DND-41 (cell line): ENCODE results near the gene TSPAN17.
"Not testable (repeated sequence)": the region's sequence is repeated elsewhere in the genome, so short reads cannot be mapped to it uniquely, and the experiment has no call there.

ENCODE experiments used
- ATAC-seq: fragments of 200-7000 bp; cut with Tn5 transposase; 3 replicates; pipeline ENCODE4 v1.9.1; 2021; ENCODE audit warnings: low read depth; ENCODE audit not compliant: insufficient read depth
- DNase-seq: peaks from one replicate; pipeline ENCODE4 v3.0.0-alpha.2; 2020
- H2AFZ ChIP-seq: 2 replicates; pipeline ENCODE4 v1.6.0; 2012; ENCODE audit warnings: low read depth, low read length
- H3K27ac ChIP-seq: 2 replicates; pipeline ENCODE4 v1.5.1; 2012; ENCODE audit warnings: low read length, inconsistent platforms
- H3K27me3 ChIP-seq: fragments of 200-600 bp; sonication (generic); 2 replicates; pipeline ENCODE4 v1.6.0; 2012; ENCODE audit warnings: low read length, mild to moderate bottlenecking, inconsistent platforms; ENCODE audit not compliant: insufficient read depth, poor library complexity
- H3K36me3 ChIP-seq: 2 replicates; pipeline ENCODE4 v1.5.1; 2012; ENCODE audit warnings: low read length, inconsistent platforms; ENCODE audit not compliant: insufficient read depth
- H3K4me1 ChIP-seq: 2 replicates; pipeline ENCODE4 v1.5.1; 2012; ENCODE audit warnings: mild to moderate bottlenecking, low read length; ENCODE audit not compliant: insufficient read depth
- H3K4me2 ChIP-seq: 2 replicates; pipeline ENCODE4 v1.6.0; 2012; ENCODE audit warnings: mild to moderate bottlenecking, moderate library complexity, low read length, inconsistent platforms; ENCODE audit not compliant: insufficient read depth
- H3K4me3 ChIP-seq, 2 experiments: fragments of 200-600 bp in 1 of 2; shearing (Covaris generic) in 1 of 2; 2 replicates each; pipeline ENCODE4 v1.5.1; 2012 to 2016; ENCODE audit warnings: inconsistent platforms in 2 of 2, low read length in 2 of 2, mild to moderate bottlenecking in 2 of 2, low read depth in 1 of 2, moderate library complexity in 1 of 2
- H3K79me2 ChIP-seq: 2 replicates; pipeline ENCODE4 v1.6.0; 2012; ENCODE audit warnings: low read length, inconsistent platforms; ENCODE audit not compliant: insufficient read depth
- H3K9ac ChIP-seq: 2 replicates; pipeline ENCODE4 v1.6.0; 2012; ENCODE audit warnings: low read depth, mild to moderate bottlenecking, inconsistent platforms, low read length, moderate library complexity
- H3K9me3 ChIP-seq: 2 replicates; pipeline ENCODE4 v1.5.1; 2012; ENCODE audit warnings: low read length, moderate library complexity, mild to moderate bottlenecking, inconsistent platforms; ENCODE audit not compliant: insufficient read depth, severe bottlenecking
- H4K20me1 ChIP-seq: 2 replicates; pipeline ENCODE4 v1.6.0; 2012; ENCODE audit warnings: low read length; ENCODE audit not compliant: insufficient read depth
- EZH2 ChIP-seq: IDR thresholded peaks from 3 replicates; pipeline ENCODE4 v1.6.1; 2012; ENCODE audit warnings: borderline replicate concordance, low read depth, mild to moderate bottlenecking, moderate library complexity, low read length, inconsistent platforms; ENCODE audit not compliant: severe bottlenecking
- TF ChIP-seq, protein P1 (sequence below): IDR thresholded peaks from 2 replicates; pipeline ENCODE4 v1.5.1; 2012; ENCODE audit warnings: borderline replicate concordance, low read length, moderate library complexity, mild to moderate bottlenecking; ENCODE audit not compliant: poor library complexity, severe bottlenecking; ENCODE audit errors: extremely low read depth

The TSPAN17 gene, protein sequence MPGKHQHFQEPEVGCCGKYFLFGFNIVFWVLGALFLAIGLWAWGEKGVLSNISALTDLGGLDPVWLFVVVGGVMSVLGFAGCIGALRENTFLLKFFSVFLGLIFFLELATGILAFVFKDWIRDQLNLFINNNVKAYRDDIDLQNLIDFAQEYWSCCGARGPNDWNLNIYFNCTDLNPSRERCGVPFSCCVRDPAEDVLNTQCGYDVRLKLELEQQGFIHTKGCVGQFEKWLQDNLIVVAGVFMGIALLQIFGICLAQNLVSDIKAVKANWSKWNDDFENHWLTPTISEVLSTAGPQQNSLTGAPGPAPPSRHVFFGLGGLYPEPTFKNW

DNA sequence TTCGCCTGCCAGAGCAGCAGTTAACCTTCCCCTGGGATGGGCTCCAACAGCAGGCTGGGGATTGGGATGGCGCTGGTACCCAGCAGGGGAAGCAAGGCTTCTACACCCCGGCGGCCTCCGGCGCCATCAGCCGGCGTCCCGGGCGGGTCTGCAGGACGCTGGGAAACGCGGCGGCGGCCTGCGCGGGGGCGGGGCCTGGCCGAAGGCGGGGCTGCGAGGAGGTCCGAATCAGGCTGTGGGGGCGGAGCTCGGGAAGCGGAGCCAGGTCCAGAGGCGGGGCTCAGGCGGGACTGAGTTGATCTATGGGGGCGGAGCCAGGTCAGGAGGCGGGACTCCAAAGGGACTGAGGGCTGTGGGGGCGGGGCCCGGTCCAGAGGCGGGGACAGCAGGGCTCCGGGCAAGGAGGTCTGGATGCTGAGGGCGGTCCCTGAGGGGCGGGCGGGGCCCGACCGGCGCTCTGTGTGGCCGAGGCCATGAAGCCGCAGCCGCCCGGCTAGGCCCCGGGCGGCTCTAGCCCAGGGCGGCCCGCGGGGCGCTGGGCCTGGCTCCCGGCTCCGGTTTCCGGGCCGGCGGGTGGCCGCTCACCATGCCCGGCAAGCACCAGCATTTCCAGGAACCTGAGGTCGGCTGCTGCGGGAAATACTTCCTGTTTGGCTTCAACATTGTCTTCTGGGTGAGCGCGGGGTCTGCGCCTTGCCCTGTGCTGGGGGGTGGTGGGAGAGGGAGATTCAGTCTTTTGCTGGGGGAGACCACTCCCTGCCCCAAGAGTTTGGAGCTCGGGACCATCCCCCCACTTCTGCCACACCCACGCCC lies at the start of gene TSPAN17:
TSPAN17 (plus strand) TSS at position 455 of the 813 bp plus-strand sequence; CDS start at position 587, 132 bp downstream.
- Histone ChIP-seq H3K4me1 (peaks cover 40% of the 10 kb centered on the region), H3K36me3 (peaks cover 2% of the 10 kb centered on the region; the same call in 1 of the 2 replicates), H3K9me3 (no peaks in the 10 kb centered on the region), H4K20me1 (peaks cover 25% of the 10 kb centered on the region; the same call in 1 of the 2 replicates), H3K27ac (peak within 1 kb of the TSS; percentile 90), H3K9ac (peak within 1 kb of the TSS; percentile 93), H3K79me2 (peaks cover 27% of the 10 kb centered on the region), H3K4me2 (peak within 1 kb of the TSS; percentile 99), H2AFZ (peak within 1 kb of the TSS; percentile 98), H3K27me3 (no peaks in the 10 kb centered on the region), H3K4me3 (peak within 1 kb of the TSS; percentile 83 to 90)
- DNase-seq = peak; percentile 99
- peak; percentile 91 for ATAC-seq
- no peak for TF ChIP-seq EZH2
- TF ChIP-seq, protein P1, sequence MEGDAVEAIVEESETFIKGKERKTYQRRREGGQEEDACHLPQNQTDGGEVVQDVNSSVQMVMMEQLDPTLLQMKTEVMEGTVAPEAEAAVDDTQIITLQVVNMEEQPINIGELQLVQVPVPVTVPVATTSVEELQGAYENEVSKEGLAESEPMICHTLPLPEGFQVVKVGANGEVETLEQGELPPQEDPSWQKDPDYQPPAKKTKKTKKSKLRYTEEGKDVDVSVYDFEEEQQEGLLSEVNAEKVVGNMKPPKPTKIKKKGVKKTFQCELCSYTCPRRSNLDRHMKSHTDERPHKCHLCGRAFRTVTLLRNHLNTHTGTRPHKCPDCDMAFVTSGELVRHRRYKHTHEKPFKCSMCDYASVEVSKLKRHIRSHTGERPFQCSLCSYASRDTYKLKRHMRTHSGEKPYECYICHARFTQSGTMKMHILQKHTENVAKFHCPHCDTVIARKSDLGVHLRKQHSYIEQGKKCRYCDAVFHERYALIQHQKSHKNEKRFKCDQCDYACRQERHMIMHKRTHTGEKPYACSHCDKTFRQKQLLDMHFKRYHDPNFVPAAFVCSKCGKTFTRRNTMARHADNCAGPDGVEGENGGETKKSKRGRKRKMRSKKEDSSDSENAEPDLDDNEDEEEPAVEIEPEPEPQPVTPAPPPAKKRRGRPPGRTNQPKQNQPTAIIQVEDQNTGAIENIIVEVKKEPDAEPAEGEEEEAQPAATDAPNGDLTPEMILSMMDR = peak; percentile 45

- H3K9me3 ChIP-seq, H4K20me1 ChIP-seq, ATAC-seq, H3K27ac ChIP-seq, H3K79me2 ChIP-seq, H3K4me3 ChIP-seq, H3K9ac ChIP-seq, H3K4me2 ChIP-seq, H3K36me3 ChIP-seq, H3K4me1 ChIP-seq, DNase-seq, H2AFZ ChIP-seq: not testable (repeated sequence)
- H3K27me3 ChIP-seq = peaks cover 19% of the 10 kb centered on the region
Measured at GRCh38 chr5:176599749-176600430, 47.4 kb upstream of the TSPAN17 start.

DNA sequence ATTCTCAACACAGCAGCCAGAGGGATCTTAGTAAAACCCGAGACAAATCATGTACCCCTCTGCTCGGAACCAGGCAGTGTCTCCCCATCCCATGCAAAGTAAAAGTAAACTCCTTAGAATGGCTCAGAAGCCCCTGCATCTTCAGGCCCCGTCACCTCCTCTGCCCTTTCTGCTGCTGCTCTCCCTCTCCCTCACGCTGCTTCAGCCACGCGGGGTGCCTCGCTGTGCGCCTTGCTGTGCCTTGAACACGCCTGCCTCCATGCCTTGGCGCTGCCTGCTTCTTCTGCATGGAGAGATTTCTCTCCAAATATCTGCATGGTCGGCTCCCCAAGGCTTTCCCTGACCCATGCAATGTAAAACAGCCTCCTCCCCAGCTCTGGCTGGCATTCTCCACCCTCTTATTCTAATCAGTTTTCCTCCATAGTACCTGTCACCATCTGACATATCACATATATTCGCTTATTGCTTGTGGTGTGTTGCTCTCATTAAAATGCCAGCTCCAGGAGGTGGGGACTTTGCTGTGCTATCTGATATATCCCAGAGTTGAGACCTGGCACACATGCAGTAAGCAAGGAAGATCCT lies 45.3 kb upstream of the TSPAN17 start:
- Histone ChIP-seq H3K36me3 (no peaks in the 10 kb centered on the region), H2AFZ (no peak overlapping the region), H3K4me1 (no peaks in the 10 kb centered on the region), H3K27me3 (peaks cover 19% of the 10 kb centered on the region), H3K79me2 (no peaks in the 10 kb centered on the region), H4K20me1 (no peaks in the 10 kb centered on the region), H3K4me2 (no peak overlapping the region), H3K4me3 (no peak overlapping the region), H3K27ac (no peak overlapping the region), H3K9ac (no peak overlapping the region), H3K9me3 (no peaks in the 10 kb centered on the region)
- DNase-seq = no peak
- TF ChIP-seq, protein P1 = no peak
- no peak for ATAC-seq
